Caki2 (cell line): ENCODE results near the gene DLD. TPM values are rescaled to one million over a fixed set of nuclear protein-coding genes. Genes with fewer than 3 reads are reported as not detected.
A peak's percentile ranks its signal among the peaks of the same experiment; 100 is the strongest.
"Not testable (repeated sequence)": the region's sequence is repeated elsewhere in the genome, so short reads cannot be mapped to it uniquely, and the experiment has no call there.

Experiments used
- DNase-seq: peaks from one replicate; pipeline ENCODE4 v3.0.0-alpha.2; 2015; ENCODE audit warnings: low read depth
- in situ Hi-C: cut with HindIII; loops from 2 replicates; pipeline ENCODE4 v1.10.0; 2016; ENCODE audit warnings: low sequenced_read_pairs, low pct_unique_long_range_greater_than_20kb, mixed read lengths
- total RNA-seq: library from RNA; depleted of rRNA; stranded (reverse); fragments of >200 nt; shearing (Covaris generic); gene quantifications from 2 replicates; pipeline ENCODE4 v1.2.3, GENCODE V29; 2014; ENCODE audit warnings: low replicate concordance

The DLD gene
- total RNA-seq, 1 experiment from 2014 or later = 35.6 TPM

GRCh38 chr7:107902381-107902780, 11.4 kb downstream of the DLD start:
- no peak for DNase-seq
- in situ Hi-C loops = no loop called here

DNA sequence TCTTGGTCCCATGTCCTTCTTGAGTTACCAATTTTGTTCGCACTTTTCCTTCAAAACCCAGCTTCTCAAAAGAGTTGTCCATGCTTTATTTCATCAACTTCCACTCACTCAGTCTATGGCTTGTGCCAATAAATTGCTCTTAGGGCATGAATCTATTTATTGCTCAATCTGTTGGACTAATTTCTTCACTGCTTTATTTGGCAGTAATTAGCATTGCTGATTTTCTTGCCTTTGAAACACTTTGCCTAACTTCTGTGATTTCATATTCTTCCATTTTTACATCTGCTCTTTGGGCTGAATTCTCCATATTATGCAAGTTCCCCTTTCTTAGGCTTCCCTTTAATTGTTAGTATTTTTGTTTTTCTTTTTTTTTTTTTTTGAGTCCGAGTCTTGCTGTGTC, 16.8 kb downstream of the DLD start:
- DNase-seq = no peak
- in situ Hi-C loops = no loop called here

GRCh38 chr7:107909445-107909844, 18.5 kb downstream of the DLD start:
- DNase-seq = no peak
- in situ Hi-C loops = no loop called here

DNA sequence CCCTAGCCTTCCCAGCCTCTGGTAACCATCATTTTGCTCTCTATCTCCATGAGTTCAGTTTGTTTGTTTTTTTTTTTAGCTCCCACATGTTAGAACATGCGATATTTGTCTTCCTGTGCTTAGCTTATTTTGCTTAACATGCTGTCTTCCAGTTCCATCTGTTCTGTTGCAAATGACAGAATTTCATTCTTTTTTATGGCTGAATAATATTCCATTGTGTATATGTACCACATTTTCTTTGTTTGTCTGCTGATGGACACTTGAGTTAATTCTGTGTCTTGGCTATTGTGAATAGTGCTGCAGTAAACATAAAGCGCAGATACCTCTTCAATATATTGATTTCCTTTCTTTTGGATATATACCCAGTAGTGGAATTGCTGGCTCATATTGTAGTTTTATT, 21.0 kb downstream of the DLD start:
- in situ Hi-C loops = no loop called here
- DNase-seq = no peak

GRCh38 chr7:107913851-107914250, 22.9 kb downstream of the DLD start:
- DNase-seq = peak; percentile 21
- in situ Hi-C loops = no loop called here

GRCh38 chr7:107914831-107915230, 23.8 kb downstream of the DLD start:
- in situ Hi-C loops = no loop called here

GRCh38 chr7:107915541-107915940, 24.6 kb downstream of the DLD start:
- no peak for DNase-seq
- in situ Hi-C loops = no loop called here

More at GRCh38 chr7:107914831-107915230, 23.8 kb downstream of the DLD start:
- DNase-seq = no peak

DNA sequence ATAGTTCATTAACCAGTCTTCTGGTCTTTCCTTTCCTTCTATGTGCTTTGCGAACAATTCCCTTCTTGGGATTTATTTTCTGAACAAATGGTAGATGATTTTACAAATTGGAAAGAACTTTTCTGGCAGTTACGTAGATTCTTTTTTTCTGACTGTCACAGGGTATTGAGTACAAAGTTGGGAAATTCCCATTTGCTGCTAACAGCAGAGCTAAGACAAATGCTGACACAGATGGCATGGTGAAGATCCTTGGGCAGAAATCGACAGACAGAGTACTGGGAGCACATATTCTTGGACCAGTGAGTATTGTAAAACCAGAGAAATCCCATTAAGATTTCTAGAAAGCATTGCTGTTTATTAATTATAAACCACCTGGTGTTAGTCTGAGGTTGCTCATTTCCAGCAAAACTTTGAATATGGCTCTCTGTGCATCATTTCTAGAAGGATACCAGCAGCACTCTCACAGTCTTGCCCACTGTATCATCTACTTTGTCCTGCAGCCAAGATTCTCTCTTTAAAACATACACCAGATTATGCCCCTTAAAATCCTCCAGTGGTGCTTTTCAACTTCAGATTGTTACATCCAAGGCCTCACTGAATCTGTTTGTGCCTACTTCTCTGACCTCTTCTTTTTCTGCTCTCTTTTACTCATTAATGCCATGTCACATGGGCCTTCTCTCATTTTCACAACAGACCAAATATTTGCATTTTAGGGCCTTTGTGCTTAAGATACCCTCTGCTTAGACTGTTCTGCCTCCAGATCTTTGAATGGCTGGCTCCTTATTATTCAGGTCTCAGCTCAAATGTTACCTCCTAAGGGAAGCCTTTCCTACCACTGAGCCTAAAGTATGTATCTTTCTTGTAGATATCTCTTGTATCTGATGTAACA, 27.0 kb downstream of the DLD start:
- DNase-seq = no peak
- in situ Hi-C loops = no loop called here

DNA sequence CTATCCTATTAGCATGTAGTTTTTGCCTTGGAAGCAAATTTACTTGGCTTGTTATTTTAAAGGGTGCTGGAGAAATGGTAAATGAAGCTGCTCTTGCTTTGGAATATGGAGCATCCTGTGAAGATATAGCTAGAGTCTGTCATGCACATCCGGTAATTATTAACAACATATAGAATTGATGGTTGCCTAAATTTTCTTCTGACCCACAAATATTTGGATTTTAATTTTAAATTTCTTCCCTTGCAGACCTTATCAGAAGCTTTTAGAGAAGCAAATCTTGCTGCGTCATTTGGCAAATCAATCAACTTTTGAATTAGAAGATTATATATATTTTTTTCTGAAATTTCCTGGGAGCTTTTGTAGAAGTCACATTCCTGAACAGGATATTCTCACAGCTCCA, 28.0 kb downstream of the DLD start:
- no peak for DNase-seq
- in situ Hi-C loops = no loop called here

DNA sequence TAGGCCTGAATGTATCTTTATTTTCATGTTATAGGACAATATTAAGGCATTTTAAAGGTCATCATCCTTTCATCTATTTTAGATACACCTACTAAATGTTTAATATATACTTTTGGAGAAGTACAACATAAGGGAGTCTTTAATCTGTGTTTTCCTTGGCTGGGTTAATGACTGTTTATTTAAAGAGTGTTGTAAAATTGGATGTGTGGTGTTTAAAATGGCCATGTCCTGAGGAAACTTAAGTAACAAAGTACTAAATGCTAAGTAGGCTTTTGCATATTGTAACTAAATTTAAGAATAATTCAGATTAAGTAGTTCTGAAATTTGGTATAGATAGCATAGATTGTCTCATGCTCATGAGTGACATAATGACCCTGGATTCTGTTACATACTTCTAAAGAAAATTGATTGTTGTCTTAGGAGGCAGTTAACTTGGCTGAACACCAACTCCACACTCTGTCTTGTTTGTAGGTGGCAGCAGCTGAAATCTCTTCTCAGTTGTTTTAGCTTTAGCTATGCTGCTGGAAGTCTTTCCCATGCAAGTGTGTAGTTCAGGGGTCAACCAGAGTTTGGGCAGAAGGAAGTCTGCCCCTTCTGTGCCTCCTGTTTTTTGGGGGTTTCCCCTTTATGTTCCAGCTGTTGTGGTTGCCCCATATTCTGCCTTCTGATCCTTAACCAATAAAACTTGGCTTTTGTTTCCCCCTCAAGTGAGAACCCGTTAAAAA, 29.2 kb downstream of the DLD start:
- in situ Hi-C loops = no loop called here
- DNase-seq = no peak

DNA sequence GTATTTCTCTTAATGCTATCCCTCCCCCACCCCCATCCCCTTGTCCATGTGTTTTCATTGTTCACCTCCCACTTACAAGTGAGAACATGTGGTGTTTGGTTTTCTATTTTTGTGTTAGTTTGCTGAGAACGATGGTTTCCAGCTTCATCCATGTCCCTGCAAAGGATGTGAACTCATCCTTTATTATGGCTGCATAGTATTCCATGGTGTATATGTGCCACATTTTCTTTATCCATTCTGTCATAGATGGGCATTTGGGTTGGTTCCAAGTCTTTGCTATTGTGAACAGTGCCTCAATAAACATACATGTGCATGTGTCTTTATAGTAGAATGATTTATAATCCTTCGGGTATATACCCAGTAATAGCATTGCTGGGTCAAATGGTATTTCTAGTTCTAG, 30.8 kb downstream of the DLD start:
- DNase-seq, in situ Hi-C loops: not testable (repeated sequence)

GRCh38 chr7:107922886-107923285, 31.9 kb downstream of the DLD start:
- no peak for DNase-seq
- in situ Hi-C loops = no loop called here

- no peak for DNase-seq
- in situ Hi-C loops = no loop called here
These were observed 34.0 kb downstream of the DLD start for GRCh38 chr7:107924841-107925504.

- no peak for DNase-seq
- in situ Hi-C loops = no loop called here
These were observed 35.5 kb downstream of the DLD start for GRCh38 chr7:107926481-107926880.

GRCh38 chr7:107931740-107932515, 40.9 kb downstream of the DLD start:
- no peak for DNase-seq
- in situ Hi-C loops = no loop called here

- in situ Hi-C loops = no loop called here
- DNase-seq = no peak
These were observed 41.8 kb downstream of the DLD start for GRCh38 chr7:107932805-107933204.

GRCh38 chr7:107933386-107934013, 42.5 kb downstream of the DLD start:
- no peak for DNase-seq
- in situ Hi-C loops = no loop called here
